Ishikawa (cell line): Measurements from ENCODE around the gene NF1.

Experiments
- EGR1 ChIP-seq: IDR thresholded peaks from 2 replicates; pipeline ENCODE4 v1.6.1; 2012
- EP300 ChIP-seq: IDR thresholded peaks from 2 replicates; pipeline ENCODE4 v1.6.1; 2012; ENCODE audit warnings: borderline replicate concordance
- RAD21 ChIP-seq: IDR thresholded peaks from 2 replicates; pipeline ENCODE4 v1.6.1; 2012; ENCODE audit warnings: low read depth
- TCF12 ChIP-seq: IDR thresholded peaks from 2 replicates; pipeline ENCODE4 v1.6.1; 2012; ENCODE audit warnings: low read depth
- TF ChIP-seq, protein P1 (sequence below): IDR thresholded peaks from 2 replicates; pipeline ENCODE4 v1.6.1; 2012; ENCODE audit warnings: low read depth, mild to moderate bottlenecking
- TF ChIP-seq, protein P2 (sequence below): IDR thresholded peaks from 2 replicates; pipeline ENCODE4 v1.6.1; 2012

DNA sequence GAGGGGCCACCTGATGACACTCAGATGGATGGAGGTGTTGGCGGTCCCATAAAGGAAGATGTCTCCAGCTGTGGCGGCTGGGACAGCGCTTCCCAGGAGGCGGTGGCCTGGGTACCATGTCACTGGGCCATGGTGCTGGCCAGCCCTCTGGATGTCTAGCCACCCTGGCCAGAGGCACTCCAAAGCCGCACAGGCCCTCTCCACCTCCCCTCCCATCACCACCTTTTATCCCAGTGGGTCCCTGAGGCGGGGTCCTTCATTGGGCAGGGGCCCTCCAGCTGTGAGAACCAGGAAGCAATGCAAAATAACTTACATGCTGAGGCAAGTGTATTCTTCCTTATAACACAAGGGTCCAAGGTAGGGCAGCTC lies 319.8 kb downstream of the NF1 start:
- TF ChIP-seq, protein P1, sequence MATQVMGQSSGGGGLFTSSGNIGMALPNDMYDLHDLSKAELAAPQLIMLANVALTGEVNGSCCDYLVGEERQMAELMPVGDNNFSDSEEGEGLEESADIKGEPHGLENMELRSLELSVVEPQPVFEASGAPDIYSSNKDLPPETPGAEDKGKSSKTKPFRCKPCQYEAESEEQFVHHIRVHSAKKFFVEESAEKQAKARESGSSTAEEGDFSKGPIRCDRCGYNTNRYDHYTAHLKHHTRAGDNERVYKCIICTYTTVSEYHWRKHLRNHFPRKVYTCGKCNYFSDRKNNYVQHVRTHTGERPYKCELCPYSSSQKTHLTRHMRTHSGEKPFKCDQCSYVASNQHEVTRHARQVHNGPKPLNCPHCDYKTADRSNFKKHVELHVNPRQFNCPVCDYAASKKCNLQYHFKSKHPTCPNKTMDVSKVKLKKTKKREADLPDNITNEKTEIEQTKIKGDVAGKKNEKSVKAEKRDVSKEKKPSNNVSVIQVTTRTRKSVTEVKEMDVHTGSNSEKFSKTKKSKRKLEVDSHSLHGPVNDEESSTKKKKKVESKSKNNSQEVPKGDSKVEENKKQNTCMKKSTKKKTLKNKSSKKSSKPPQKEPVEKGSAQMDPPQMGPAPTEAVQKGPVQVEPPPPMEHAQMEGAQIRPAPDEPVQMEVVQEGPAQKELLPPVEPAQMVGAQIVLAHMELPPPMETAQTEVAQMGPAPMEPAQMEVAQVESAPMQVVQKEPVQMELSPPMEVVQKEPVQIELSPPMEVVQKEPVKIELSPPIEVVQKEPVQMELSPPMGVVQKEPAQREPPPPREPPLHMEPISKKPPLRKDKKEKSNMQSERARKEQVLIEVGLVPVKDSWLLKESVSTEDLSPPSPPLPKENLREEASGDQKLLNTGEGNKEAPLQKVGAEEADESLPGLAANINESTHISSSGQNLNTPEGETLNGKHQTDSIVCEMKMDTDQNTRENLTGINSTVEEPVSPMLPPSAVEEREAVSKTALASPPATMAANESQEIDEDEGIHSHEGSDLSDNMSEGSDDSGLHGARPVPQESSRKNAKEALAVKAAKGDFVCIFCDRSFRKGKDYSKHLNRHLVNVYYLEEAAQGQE, result no peak
- TF ChIP-seq RAD21 (no peak), EGR1 (no peak), TCF12 (no peak), EP300 (no peak)
- TF ChIP-seq, protein P2, sequence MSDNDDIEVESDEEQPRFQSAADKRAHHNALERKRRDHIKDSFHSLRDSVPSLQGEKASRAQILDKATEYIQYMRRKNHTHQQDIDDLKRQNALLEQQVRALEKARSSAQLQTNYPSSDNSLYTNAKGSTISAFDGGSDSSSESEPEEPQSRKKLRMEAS, result no peak
